ENCODE results near the gene FAM120AOS. TPM values are rescaled to one million over a fixed set of nuclear protein-coding genes. Genes with fewer than 3 reads are reported as not detected.
A peak's percentile ranks its signal among the peaks of the same experiment; 100 is the strongest.

FAM120AOS gene
- 10 to 100 TPM; 25.5 to 26.0 TPM for total RNA-seq

- Mint-ChIP-seq H3K36me3 (ENCODE audit: low read depth) (peaks cover 29% of the 10 kb centered on the region), H3K9me3 (no peaks in the 10 kb centered on the region), H3K27me3 (ENCODE audit: low read depth) (no peaks in the 10 kb centered on the region), H3K27ac (peak within 1 kb of the TSS; percentile 84), H3K4me1 (ENCODE audit: low read depth) (peaks cover 45% of the 10 kb centered on the region), H3K4me3 (peak within 1 kb of the TSS; percentile 87)
- intact Hi-C loops (cut with micrococcal nuclease) = loop anchor here (1.0 to 10.0 kb wide), 10 partner anchors 10 to 714 kb away; partner anchors contain the start of genes BARX1, BICD2 and ZNF484
- CTCF ChIA-PET = interaction anchor here (1.1 to 3.4 kb wide), 4 partner anchors 11 to 113 kb away, joined by 3 to 18 read pairs (median 8); no protein-coding TSS in a partner anchor
- peak; percentile 92 for DNase-seq
Observed at GRCh38 chr9:93453047-93453914, at the start of gene FAM120AOS. Gene FAM120AOS (minus strand): TSS chr9:93453581. CDS start chr9:93452709, 872 bp downstream.

GRCh38 chr9:93501406-93501805 is 48.0 kb upstream of the FAM120AOS start:
- Mint-ChIP-seq H3K9me3 (no peaks in the 10 kb centered on the region), H3K4me1 (ENCODE audit: low read depth) (peaks cover 48% of the 10 kb centered on the region), H3K27me3 (ENCODE audit: low read depth) (no peaks in the 10 kb centered on the region), H3K27ac (no peak overlapping the region), H3K36me3 (ENCODE audit: low read depth) (peaks cover 51% of the 10 kb centered on the region), H3K4me3 (peak overlapping the region; percentile 36)
- intact Hi-C loops (cut with micrococcal nuclease) = loop anchor here (5.0 kb wide), 1 partner anchor 34 kb away; no protein-coding TSS in a partner anchor
- no peak for DNase-seq
- CTCF ChIA-PET = no interaction called here

- Mint-ChIP-seq H3K4me3 (peak overlapping the region; percentile 36), H3K4me1 (ENCODE audit: low read depth) (peaks cover 45% of the 10 kb centered on the region), H3K36me3 (ENCODE audit: low read depth) (peaks cover 49% of the 10 kb centered on the region), H3K27ac (no peak overlapping the region), H3K9me3 (no peaks in the 10 kb centered on the region), H3K27me3 (ENCODE audit: low read depth) (no peaks in the 10 kb centered on the region)
- intact Hi-C loops (cut with micrococcal nuclease) = loop anchor here (5.0 kb wide), 1 partner anchor 33 kb away; no protein-coding TSS in a partner anchor
- no peak for DNase-seq
- CTCF ChIA-PET = interaction anchor here (1.0 kb wide), 1 partner anchor 47 kb away, joined by 3 read pairs; no protein-coding TSS in a partner anchor
Observed at GRCh38 chr9:93500571-93501298, 47.4 kb upstream of the FAM120AOS start.

- no peak overlapping the region for H3K27ac Mint-ChIP-seq
- H3K4me1 Mint-ChIP-seq (ENCODE audit: low read depth) = peaks cover 26% of the 10 kb centered on the region
- no peaks in the 10 kb centered on the region for H3K27me3 Mint-ChIP-seq (ENCODE audit: low read depth)
- no peak for DNase-seq
- H3K4me3 Mint-ChIP-seq = no peak overlapping the region
- peaks cover 44% of the 10 kb centered on the region for H3K36me3 Mint-ChIP-seq (ENCODE audit: low read depth)
- CTCF ChIA-PET = no interaction called here
- no peaks in the 10 kb centered on the region for H3K9me3 Mint-ChIP-seq
- intact Hi-C loops (cut with micrococcal nuclease) = no loop called here
Observed at GRCh38 chr9:93496285-93496684, 42.9 kb upstream of the FAM120AOS start.

GRCh38 chr9:93493949-93494348 is 40.6 kb upstream of the FAM120AOS start:
- intact Hi-C loops (cut with micrococcal nuclease) = no loop called here
- Mint-ChIP-seq H3K27ac (no peak overlapping the region), H3K9me3 (no peaks in the 10 kb centered on the region), H3K36me3 (ENCODE audit: low read depth) (peaks cover 28% of the 10 kb centered on the region), H3K4me3 (no peak overlapping the region), H3K4me1 (ENCODE audit: low read depth) (peaks cover 9% of the 10 kb centered on the region), H3K27me3 (ENCODE audit: low read depth) (no peaks in the 10 kb centered on the region)
- DNase-seq = no peak
- CTCF ChIA-PET = no interaction called here

GRCh38 chr9:93492327-93492726 is 38.9 kb upstream of the FAM120AOS start:
- intact Hi-C loops (cut with micrococcal nuclease) = no loop called here
- no peak overlapping the region for H3K27ac Mint-ChIP-seq
- no peak overlapping the region for H3K4me3 Mint-ChIP-seq
- DNase-seq = no peak
- peaks cover 30% of the 10 kb centered on the region for H3K36me3 Mint-ChIP-seq (ENCODE audit: low read depth)
- H3K4me1 Mint-ChIP-seq (ENCODE audit: low read depth) = peaks cover 19% of the 10 kb centered on the region
- H3K27me3 Mint-ChIP-seq (ENCODE audit: low read depth) = no peaks in the 10 kb centered on the region
- CTCF ChIA-PET = no interaction called here
- H3K9me3 Mint-ChIP-seq = no peaks in the 10 kb centered on the region

GRCh38 chr9:93491593-93492232 is 38.3 kb upstream of the FAM120AOS start:
- H3K9me3 Mint-ChIP-seq = no peaks in the 10 kb centered on the region
- CTCF ChIA-PET = interaction anchor here (0.6 kb wide), 1 partner anchor 13 kb away, joined by 3 read pairs; no protein-coding TSS in a partner anchor
- H3K4me3 Mint-ChIP-seq = no peak overlapping the region
- no peak for DNase-seq
- intact Hi-C loops (cut with micrococcal nuclease) = no loop called here
- peaks cover 22% of the 10 kb centered on the region for H3K4me1 Mint-ChIP-seq (ENCODE audit: low read depth)
- no peak overlapping the region for H3K27ac Mint-ChIP-seq
- H3K27me3 Mint-ChIP-seq (ENCODE audit: low read depth) = no peaks in the 10 kb centered on the region
- peaks cover 29% of the 10 kb centered on the region for H3K36me3 Mint-ChIP-seq (ENCODE audit: low read depth)

GRCh38 chr9:93488244-93488643 is 34.9 kb upstream of the FAM120AOS start:
- Mint-ChIP-seq H3K4me3 (no peak overlapping the region), H3K9me3 (no peaks in the 10 kb centered on the region), H3K36me3 (ENCODE audit: low read depth) (peaks cover 41% of the 10 kb centered on the region), H3K27me3 (ENCODE audit: low read depth) (no peaks in the 10 kb centered on the region), H3K27ac (no peak overlapping the region), H3K4me1 (ENCODE audit: low read depth) (peaks cover 37% of the 10 kb centered on the region)
- intact Hi-C loops (cut with micrococcal nuclease) = no loop called here
- no peak for DNase-seq
- CTCF ChIA-PET = interaction anchor here (0.6 kb wide), 1 partner anchor 11 kb away, joined by 3 read pairs; no protein-coding TSS in a partner anchor

- peaks cover 38% of the 10 kb centered on the region for H3K4me1 Mint-ChIP-seq (ENCODE audit: low read depth)
- peak overlapping the region; percentile 59 for H3K27ac Mint-ChIP-seq
- H3K9me3 Mint-ChIP-seq = no peaks in the 10 kb centered on the region
- DNase-seq = no peak
- CTCF ChIA-PET = interaction anchor here (0.7 to 1.2 kb wide), 2 partner anchors 11 to 32 kb away, joined by 3 to 4 read pairs; partner anchors contain the start of gene FAM120AOS
- peaks cover 45% of the 10 kb centered on the region for H3K36me3 Mint-ChIP-seq (ENCODE audit: low read depth)
- H3K4me3 Mint-ChIP-seq = no peak overlapping the region
- H3K27me3 Mint-ChIP-seq (ENCODE audit: low read depth) = no peaks in the 10 kb centered on the region
- intact Hi-C loops (cut with micrococcal nuclease) = no loop called here
Observed at GRCh38 chr9:93486268-93486667, 32.9 kb upstream of the FAM120AOS start.

- Mint-ChIP-seq H3K4me1 (ENCODE audit: low read depth) (peaks cover 46% of the 10 kb centered on the region), H3K27me3 (ENCODE audit: low read depth) (no peaks in the 10 kb centered on the region), H3K4me3 (no peak overlapping the region), H3K9me3 (no peaks in the 10 kb centered on the region), H3K27ac (no peak overlapping the region), H3K36me3 (ENCODE audit: low read depth) (peaks cover 51% of the 10 kb centered on the region)
- DNase-seq = no peak
- CTCF ChIA-PET = interaction anchor here (0.6 kb wide), 3 partner anchors 49 to 480 kb away, joined by 3 to 5 read pairs (median 4); no protein-coding TSS in a partner anchor
- intact Hi-C loops (cut with micrococcal nuclease) = no loop called here
Observed at GRCh38 chr9:93483497-93483896, 30.1 kb upstream of the FAM120AOS start.

GRCh38 chr9:93480728-93481324 is 27.4 kb upstream of the FAM120AOS start:
- Mint-ChIP-seq H3K36me3 (ENCODE audit: low read depth) (peaks cover 35% of the 10 kb centered on the region), H3K27me3 (ENCODE audit: low read depth) (no peaks in the 10 kb centered on the region), H3K27ac (peak overlapping the region; percentile 43), H3K4me1 (ENCODE audit: low read depth) (peaks cover 27% of the 10 kb centered on the region), H3K9me3 (no peaks in the 10 kb centered on the region), H3K4me3 (no peak overlapping the region)
- CTCF ChIA-PET = no interaction called here
- DNase-seq = no peak
- intact Hi-C loops (cut with micrococcal nuclease) = no loop called here
